Heart left ventricle (tissue), 16 donors: ENCODE results near the gene HMGA1. TPM values are rescaled to one million over a fixed set of nuclear protein-coding genes. Genes with fewer than 3 reads are reported as not detected.
A peak's percentile ranks its signal among the peaks of the same experiment; 100 is the strongest.

Source experiments
- ATAC-seq, 4 donors: fragments of 200-7000 bp; cut with Tn5 transposase; one replicate each; pipeline ENCODE4 v1.9.1; 2020 to 2022; ENCODE audit warnings: moderate library complexity in 4 of 4, mild to moderate bottlenecking in 3 of 4, moderate number of reproducible peaks in 1 of 4
- DNase-seq, 5 donors: peaks; one replicate each; pipeline ENCODE4 v3.0.0-alpha.2; 2020
- H3K27ac ChIP-seq, 12 donors: fragments of 200-600 bp; sonication (generic) in 4 of 12; one replicate each; pipeline versions ENCODE4 v1.5.0 to v1.8.0; 2016 to 2022; ENCODE audit warnings: mild to moderate bottlenecking in 2 of 12
- H3K27me3 ChIP-seq, 9 donors: fragments of 200-600 bp; sonication (generic) in 2 of 9; one replicate each; pipeline versions ENCODE4 v1.5.1 to v1.8.0; 2016 to 2022; ENCODE audit warnings: mild to moderate bottlenecking in 3 of 9
- H3K36me3 ChIP-seq, 9 donors: fragments of 200-600 bp; sonication (generic) in 2 of 9; one replicate each; pipeline versions ENCODE4 v1.5.0 to v1.8.0; 2018 to 2022; ENCODE audit warnings: mild to moderate bottlenecking in 2 of 9
- H3K4me1 ChIP-seq, 12 donors: fragments of 200-600 bp; sonication (generic) in 4 of 12; one replicate each; pipeline versions ENCODE4 v1.5.0 to v1.8.0; 2016 to 2022; ENCODE audit warnings: mild to moderate bottlenecking in 3 of 12
- H3K4me3 ChIP-seq, 12 donors: fragments of 200-600 bp; sonication (generic) in 4 of 12; one replicate each; pipeline versions ENCODE4 v1.5.0 to v1.8.0; 2017 to 2022; ENCODE audit warnings: mild to moderate bottlenecking in 9 of 12, moderate library complexity in 4 of 12
- H3K9me3 ChIP-seq, 12 donors: fragments of 200-600 bp; sonication (generic) in 4 of 12; one replicate each; pipeline versions ENCODE4 v1.5.0 to v1.8.0; 2016 to 2022; ENCODE audit warnings: mild to moderate bottlenecking in 1 of 12
- POLR2A ChIP-seq, 2 donors: fragments of 450-650 bp; IDR thresholded peaks; one replicate each; pipeline ENCODE4 v1.6.1; 2017; ENCODE audit warnings: antibody characterized with exemption in 2 of 2, mild to moderate bottlenecking in 2 of 2, moderate library complexity in 2 of 2
- WGBS, 4 donors: extraction: QIAGEN DNeasy Blood & Tissue Kit in 2 of 4; methylation state at CpG; one replicate each; pipeline versions ENCODE4 v1.1.5 to v1.1.7; 2013 to 2018; 5-methylcytosine and 5-hydroxymethylcytosine counted together
- intact Hi-C, 10 donors: fragments of 100-400 bp; cut with DNase I; formaldehyde crosslinking; loops; one replicate each; pipeline versions ENCODE4 v1.11.1 to v1.14.2; 2022
- microRNA-seq, 4 donors: library from miRNA; unstranded; fragments of <30 nt; microRNA quantifications; one replicate each; pipeline versions ENCODE4 to v1.2.0, GENCODE V29; 2017 to 2020
- polyA plus RNA-seq, 2 donors: library from polyadenylated mRNA; stranded (reverse); fragments of 200-250 nt; gene quantifications; one replicate each; pipeline ENCODE4 v1.2.3, GENCODE V29; 2013
- total RNA-seq, 9 donors: library from RNA; depleted of rRNA in 2 of 9; stranded (reverse); fragments of >200 nt in 2 of 9; fragmentation: NEBNext Ultra II Directional in 3 of 9; extraction: Animal tissue kit (Norgen Biotek cat#: 25700) in 3 of 9; gene quantifications; one replicate each; pipeline versions ENCODE4 v1.1.0 to v1.2.4, GENCODE V29; 2016 to 2023
- TF ChIP-seq, protein P1 (sequence below), 12 donors: fragments of 200-600 bp; sonication (generic) in 4 of 12; IDR thresholded peaks; one replicate each; pipeline versions ENCODE4 v1.5.0 to v1.8.0; 2018 to 2022; ENCODE audit warnings: antibody characterized with exemption in 12 of 12, mild to moderate bottlenecking in 5 of 12
- donor health status: ischemic (EF 13 %, LVEDD 7.1; RV severe dilation, severe dysfunction).
- donor health status: healthy with polysubstance abuse.
- donor health status: DM: no; HTN: yes; CAD: no.
- donor health status: DM: no; HTN: no; CAD: no.
- donor health status: ischemic (EF 25% LVEDD 6.9; RV normal size, moderate dysfunction).
- donor health status: ischemic (EF 25% LVEDD 5.7; RV mildly dilated, moderate dysfunction).
- donor health status: healthy.
- donor health status: DM: yes; HTN: yes; CAD: no.
- donor health status: ischemic (EF 35%, LVEDD 5.7; RV mildly dilated, moderate dysfunction).
- donor health status: nonischemic (EF 11% LVEDD 7.7; RV severe dilation, severe dysfunction).
- donor health status: DM: yes; HTN: yes; CAD: no.
- donor health status: PGD.
- donor health status: ischemic (EF 29% LVEDD 5.4; RV normal size, mild dysfunction).
- donor health status: nonischemic (EF 23%, LVEDD 6.1; RV moderate dilation, normal function).

Gene HMGA1
- total and polyA plus RNA-seq, 11 donors, result 23.0 to 76.1 (median 44.8) TPM

DNA sequence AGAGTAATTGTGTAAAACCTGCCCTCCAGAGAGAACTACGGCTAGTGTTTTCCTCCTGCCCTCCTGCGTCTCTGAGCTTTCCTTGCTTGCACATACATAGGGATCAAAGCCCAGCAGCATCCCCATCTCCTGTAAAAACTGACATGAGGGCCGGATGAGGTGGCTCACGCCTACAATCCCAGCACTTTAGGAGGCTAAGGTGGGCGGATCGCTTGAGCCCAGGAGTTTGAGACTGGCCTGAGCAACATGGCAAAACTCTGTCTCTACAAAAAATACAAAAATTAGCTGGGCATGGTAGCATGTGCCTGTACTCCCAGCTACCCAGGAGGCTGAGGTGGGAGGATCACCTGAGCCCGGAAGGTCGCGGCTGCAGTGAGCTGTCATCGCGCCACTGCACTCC lies 52.5 kb downstream of the HMGA1 start:
- Histone ChIP-seq H3K4me1 (peaks cover 9 to 60% (median 44%) of the 10 kb centered on the region in 12 donors), H3K4me3 (no peak overlapping the region), H3K27ac (peak overlapping the region in 8 of 12 donors; percentile 4 to 65 (median 40)), H3K27me3 (no peaks in the 10 kb centered on the region), H3K36me3 (peaks cover 0 to 52% (median 36%) of the 10 kb centered on the region in 9 donors), H3K9me3 (no peaks in the 10 kb centered on the region)
- intact Hi-C loops, result loop anchor here in 1 of 10 donors (10.0 kb wide), 1 partner anchor 106 kb away; the partner anchor contains the start of gene NUDT3
- WGBS, 4 donors, result 89 to 95% (median 94%) methylated on average over 11 of the region's 11 CpGs
- TF ChIP-seq, protein P1, sequence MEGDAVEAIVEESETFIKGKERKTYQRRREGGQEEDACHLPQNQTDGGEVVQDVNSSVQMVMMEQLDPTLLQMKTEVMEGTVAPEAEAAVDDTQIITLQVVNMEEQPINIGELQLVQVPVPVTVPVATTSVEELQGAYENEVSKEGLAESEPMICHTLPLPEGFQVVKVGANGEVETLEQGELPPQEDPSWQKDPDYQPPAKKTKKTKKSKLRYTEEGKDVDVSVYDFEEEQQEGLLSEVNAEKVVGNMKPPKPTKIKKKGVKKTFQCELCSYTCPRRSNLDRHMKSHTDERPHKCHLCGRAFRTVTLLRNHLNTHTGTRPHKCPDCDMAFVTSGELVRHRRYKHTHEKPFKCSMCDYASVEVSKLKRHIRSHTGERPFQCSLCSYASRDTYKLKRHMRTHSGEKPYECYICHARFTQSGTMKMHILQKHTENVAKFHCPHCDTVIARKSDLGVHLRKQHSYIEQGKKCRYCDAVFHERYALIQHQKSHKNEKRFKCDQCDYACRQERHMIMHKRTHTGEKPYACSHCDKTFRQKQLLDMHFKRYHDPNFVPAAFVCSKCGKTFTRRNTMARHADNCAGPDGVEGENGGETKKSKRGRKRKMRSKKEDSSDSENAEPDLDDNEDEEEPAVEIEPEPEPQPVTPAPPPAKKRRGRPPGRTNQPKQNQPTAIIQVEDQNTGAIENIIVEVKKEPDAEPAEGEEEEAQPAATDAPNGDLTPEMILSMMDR (IDR thresholded peaks at IDR 0.05), result no peak
- no peak for TF ChIP-seq POLR2A (IDR thresholded peaks at IDR 0.05)
- DNase-seq (no peak), ATAC-seq (no peak)

DNA sequence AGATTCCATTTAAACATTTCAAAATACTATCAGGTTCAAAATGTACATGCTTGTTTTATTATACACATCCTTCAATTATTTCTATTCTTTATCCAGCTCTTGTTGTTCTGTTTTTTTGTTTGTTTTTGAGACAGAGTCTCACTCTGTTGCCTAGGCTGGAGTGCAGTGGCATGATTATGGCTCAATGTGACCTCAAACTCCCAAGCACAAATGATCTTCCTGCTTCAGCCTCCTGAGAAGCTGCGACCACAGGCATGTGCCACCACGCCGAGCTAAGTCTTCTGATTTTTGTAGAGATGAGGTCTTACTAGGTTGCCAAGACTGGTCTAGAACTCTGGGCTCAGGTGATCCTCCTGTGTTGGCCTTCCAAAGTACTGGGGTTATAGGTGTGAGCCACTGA lies 56.3 kb downstream of the HMGA1 start:
- DNase-seq (no peak), ATAC-seq (peak in 1 of 4 donors; percentile 53)
- intact Hi-C loops, result no loop called here
- WGBS, 4 donors, result 92 to 98% (median 94%) methylated on average over 3 of the region's 3 CpGs
- no peak overlapping the region for H3K4me3 ChIP-seq
- H3K36me3 ChIP-seq, result peaks cover 0 to 56% (median 39%) of the 10 kb centered on the region in 9 donors
- no peaks in the 10 kb centered on the region for H3K27me3 ChIP-seq
- H3K4me1 ChIP-seq, result peaks cover 0 to 49% (median 22%) of the 10 kb centered on the region in 12 donors
- no peaks in the 10 kb centered on the region for H3K9me3 ChIP-seq
- H3K27ac ChIP-seq, result peak overlapping the region in 9 of 12 donors; percentile 4 to 61 (median 11)
- TF ChIP-seq POLR2A (IDR thresholded peaks at IDR 0.05), result no peak
- TF ChIP-seq, protein P1 (IDR thresholded peaks at IDR 0.05), result no peak

DNA sequence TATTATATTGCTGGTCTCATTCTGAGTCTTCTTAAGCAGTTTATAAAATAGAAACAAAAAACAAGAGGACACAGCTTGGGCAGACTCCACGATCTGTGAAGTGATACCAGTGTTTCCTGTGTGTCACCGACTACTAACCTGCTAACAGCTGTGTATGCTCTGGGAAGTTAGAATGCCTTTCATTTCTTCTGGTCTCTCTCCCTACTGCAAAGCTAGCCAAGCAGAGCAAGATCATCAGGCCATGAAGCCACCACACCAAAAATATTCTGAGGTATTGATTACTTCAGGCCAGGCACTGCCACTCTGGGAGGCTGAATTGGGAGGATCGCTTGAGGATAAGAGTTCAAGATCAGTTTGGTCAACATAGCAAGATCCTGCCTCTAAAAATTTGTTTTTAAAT lies 59.0 kb downstream of the HMGA1 start:
- no peak for TF ChIP-seq POLR2A (IDR thresholded peaks at IDR 0.05)
- TF ChIP-seq, protein P1 (IDR thresholded peaks at IDR 0.05), result no peak
- 40 to 51% (median 43%) methylated on average over 3 of the region's 3 CpGs for WGBS, 4 donors
- Histone ChIP-seq H3K9me3 (no peaks in the 10 kb centered on the region), H3K36me3 (peaks cover 0 to 45% (median 39%) of the 10 kb centered on the region in 9 donors), H3K4me1 (peaks cover 0 to 61% (median 28%) of the 10 kb centered on the region in 12 donors), H3K27ac (peak overlapping the region in 5 of 12 donors; percentile 12 to 39 (median 27)), H3K27me3 (no peaks in the 10 kb centered on the region), H3K4me3 (no peak overlapping the region)
- no peak for ATAC-seq
- DNase-seq, result no peak
- intact Hi-C loops, result loop anchor here in 1 of 10 donors (5.0 kb wide), 1 partner anchor 97 kb away; the partner anchor contains the start of gene NUDT3

Small RNA genes within 50 kb of the gene (microRNA-seq; reads per million reads assigned to microRNA genes)
- 0 reads per million in 4 donors for gene MIR6835

Other genes with a start within 250 kb of the HMGA1 start
- gene GRM4, start 90.8 kb upstream of the HMGA1 start, total RNA-seq, result under 1 TPM in 1 of 9 donors, not detected in 8; 0.20 TPM
- gene GRM4, start 90.8 kb upstream of the HMGA1 start, polyA plus RNA-seq, result not detected
- gene SMIM29, start 12.1 kb downstream of the HMGA1 start, total RNA-seq, result 10 to 100 TPM; 18.4 to 37.4 (median 22.6) TPM
- 10 to 100 TPM; 36.5 to 50.4 TPM for gene SMIM29, start 12.1 kb downstream of the HMGA1 start, polyA plus RNA-seq
- 10 to 100 TPM; 29.6 to 68.4 (median 54.9) TPM for gene NUDT3, start 155.8 kb downstream of the HMGA1 start, total RNA-seq
- 10 to 100 TPM; 15.9 to 22.4 TPM for gene NUDT3, start 155.8 kb downstream of the HMGA1 start, polyA plus RNA-seq
- gene RPS10, start 189.2 kb downstream of the HMGA1 start, total RNA-seq, result 1,000 to 10,000 TPM in 1 of 9 donors, 100 to 1,000 TPM in 8; 504 to 1,180 (median 746) TPM
- gene RPS10, start 189.2 kb downstream of the HMGA1 start, polyA plus RNA-seq, result 1,000 to 10,000 TPM; 1,028 to 2,277 TPM
- 10 to 100 TPM in 1 of 9 donors, 1 to 10 TPM in 8; 2.6 to 10.9 (median 6.0) TPM for gene PACSIN1, start 229.2 kb downstream of the HMGA1 start, total RNA-seq
- 10 to 100 TPM in 1 of 2 donors, 1 to 10 TPM in 1; 1.6 to 12.7 TPM for gene PACSIN1, start 229.2 kb downstream of the HMGA1 start, polyA plus RNA-seq